Neural cell (in vitro differentiated cells): ENCODE results near the gene MAPK7. TPM values are rescaled to one million over a fixed set of nuclear protein-coding genes. Genes with fewer than 3 reads are reported as not detected.

Source experiments
- H2AFZ ChIP-seq: fragments of 200-600, 300-800 bp; sonication (generic), shearing (Covaris generic); 2 replicates; pipeline ENCODE4 v1.6.0; 2014; ENCODE audit warnings: low read depth, mild to moderate bottlenecking, antibody characterized with exemption, low read length, moderate library complexity
- H3F3A ChIP-seq: fragments of 200-600 bp; shearing (Covaris generic); 2 replicates; pipeline ENCODE4 v1.6.1; 2016; ENCODE audit warnings: mild to moderate bottlenecking, moderate library complexity, mixed read lengths, antibody characterized with exemption, low read length; ENCODE audit not compliant: insufficient read depth, poor library complexity, severe bottlenecking
- H3K27ac ChIP-seq: fragments of 200-600, 300-800 bp; sonication (generic), shearing (Covaris generic); 2 replicates; pipeline ENCODE4 v1.5.1; 2014; ENCODE audit warnings: mild to moderate bottlenecking, low read length, moderate library complexity
- H3K27me3 ChIP-seq: fragments of 300-800, 200-600 bp; sonication (generic), shearing (Covaris generic); 2 replicates; pipeline ENCODE4 v1.6.0; 2014; ENCODE audit warnings: mild to moderate bottlenecking, low read depth, low read length, moderate library complexity; ENCODE audit not compliant: insufficient read depth
- H3K36me3 ChIP-seq: fragments of 300-800, 200-600 bp; sonication (generic), shearing (Covaris generic); 2 replicates; pipeline ENCODE4 v1.5.1; 2014; ENCODE audit warnings: mild to moderate bottlenecking, antibody characterized with exemption, low read length, moderate library complexity; ENCODE audit not compliant: insufficient read depth
- H3K4me2 ChIP-seq: fragments of 300-800, 200-600 bp; sonication (generic), shearing (Covaris generic); 2 replicates; pipeline ENCODE4 v1.6.0; 2014; ENCODE audit warnings: mild to moderate bottlenecking, low read length
- H3K4me3 ChIP-seq: fragments of 300-800, 200-600 bp; sonication (generic), shearing (Covaris generic); 2 replicates; pipeline ENCODE4 v1.5.1; 2014; ENCODE audit warnings: mild to moderate bottlenecking, low read length, moderate library complexity
- H3K79me2 ChIP-seq: fragments of 200-600 bp; shearing (Covaris generic); replicated peaks from 2 replicates; pipeline ENCODE4 v1.6.0; 2014; ENCODE audit warnings: mild to moderate bottlenecking, low read length, moderate library complexity; ENCODE audit not compliant: insufficient read depth
- H3K9ac ChIP-seq: fragments of 300-800, 200-600 bp; sonication (generic), shearing (Covaris generic); 2 replicates; pipeline ENCODE4 v1.6.1; 2016; ENCODE audit warnings: mild to moderate bottlenecking, low read length, mixed read lengths
- H3K9me2 ChIP-seq: fragments of 200-600 bp; shearing (Covaris generic); 2 replicates; pipeline ENCODE4 v1.6.1; 2016; ENCODE audit warnings: mild to moderate bottlenecking, low read length, mixed read lengths; ENCODE audit not compliant: insufficient read depth
- H3K9me3 ChIP-seq: fragments of 200-600, 300-800 bp; sonication (generic), shearing (Covaris generic); 2 replicates; pipeline ENCODE4 v1.6.1; 2016; ENCODE audit warnings: mild to moderate bottlenecking, mixed run types, low read length, moderate library complexity, mixed read lengths
- H4K20me1 ChIP-seq: fragments of 200-600 bp; shearing (Covaris generic); 2 replicates; pipeline ENCODE4 v1.6.1; 2016; ENCODE audit warnings: mild to moderate bottlenecking, mixed run types; ENCODE audit not compliant: insufficient read depth
- EP300 ChIP-seq: fragments of 450-650 bp; conservative IDR thresholded peaks from 2 replicates; pipeline ENCODE4 v1.6.1; 2014; ENCODE audit warnings: antibody characterized with exemption, mild to moderate bottlenecking, moderate library complexity; ENCODE audit not compliant: poor library complexity, severe bottlenecking
- EZH2 ChIP-seq: fragments of 200-600, 300-800 bp; shearing (Covaris generic), sonication (generic); IDR thresholded peaks from 2 replicates; pipeline ENCODE4 v1.6.1; 2014; ENCODE audit warnings: antibody characterized with exemption, low read length, borderline replicate concordance, mild to moderate bottlenecking; ENCODE audit not compliant: insufficient read depth, poor library complexity, severe bottlenecking
- MXI1 ChIP-seq: fragments of 450-650 bp; conservative IDR thresholded peaks from 2 replicates; pipeline ENCODE4 v1.6.1; 2014; ENCODE audit warnings: antibody characterized with exemption, mild to moderate bottlenecking; ENCODE audit not compliant: poor library complexity, severe bottlenecking
- POLR2AphosphoS5 ChIP-seq: IDR thresholded peaks from 2 replicates; pipeline ENCODE4 v1.6.1; 2012
- RAD21 ChIP-seq: fragments of 450-650 bp; conservative IDR thresholded peaks from 2 replicates; pipeline ENCODE4 v1.6.1; 2014; ENCODE audit warnings: antibody characterized with exemption, mild to moderate bottlenecking, moderate library complexity
- SMC3 ChIP-seq: fragments of 450-650 bp; conservative IDR thresholded peaks from 2 replicates; pipeline ENCODE4 v1.6.1; 2014; ENCODE audit warnings: antibody characterized with exemption, mild to moderate bottlenecking, moderate library complexity; ENCODE audit not compliant: poor library complexity
- TAF1 ChIP-seq: IDR thresholded peaks from 2 replicates; pipeline ENCODE4 v1.6.1; 2012; ENCODE audit warnings: low read depth
- polyA plus RNA-seq: library from polyadenylated mRNA; depleted of rRNA; stranded (reverse); fragments of >200 nt; gene quantifications from 2 replicates; pipeline ENCODE4 v1.2.3, GENCODE V29; 2014
- TF ChIP-seq, protein P1 (sequence below): IDR thresholded peaks from 2 replicates; pipeline ENCODE4 v1.6.1; 2012; ENCODE audit warnings: borderline replicate concordance
- TF ChIP-seq, protein P2 (sequence below): fragments of 450-650 bp; IDR thresholded peaks from 2 replicates; pipeline ENCODE4 v1.5.1; 2014; ENCODE audit warnings: antibody characterized with exemption, mild to moderate bottlenecking, moderate library complexity; ENCODE audit not compliant: poor library complexity, severe bottlenecking

The MAPK7 gene
- polyA plus RNA-seq, 1 donor from 2014 or later: 18.8 TPM

DNA sequence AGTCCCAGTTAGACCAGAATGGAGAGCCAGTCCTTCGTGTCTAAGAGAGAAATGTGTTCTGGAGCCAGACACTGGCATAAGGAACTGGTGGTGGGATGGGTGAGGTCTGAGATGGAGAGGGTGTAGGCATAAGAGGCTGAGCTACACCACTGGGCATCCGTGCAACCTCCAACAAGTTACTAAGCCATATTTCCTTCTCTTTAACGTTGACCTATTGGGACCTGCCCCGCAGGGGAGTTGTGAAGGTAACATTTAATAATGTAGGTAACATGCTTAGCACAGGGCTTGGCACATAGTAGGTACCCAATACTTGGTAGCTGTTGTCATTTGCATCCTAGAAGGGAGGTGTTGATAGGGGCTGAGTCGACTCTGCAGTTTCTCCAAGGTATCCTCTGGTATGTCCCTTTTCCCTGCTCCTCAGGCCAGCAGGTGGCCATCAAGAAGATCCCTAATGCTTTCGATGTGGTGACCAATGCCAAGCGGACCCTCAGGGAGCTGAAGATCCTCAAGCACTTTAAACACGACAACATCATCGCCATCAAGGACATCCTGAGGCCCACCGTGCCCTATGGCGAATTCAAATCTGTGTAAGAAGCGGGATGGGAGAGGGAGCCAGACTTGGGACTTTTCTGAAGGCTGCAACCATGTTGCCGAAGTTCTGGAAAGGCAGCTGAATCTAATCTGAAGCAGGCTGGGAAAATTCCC, 1.2 kb downstream of the MAPK7 start:
- Histone ChIP-seq H3K4me2 (peak overlapping the region; percentile 86), H3F3A (no peaks in the 10 kb centered on the region), H3K9me3 (no peaks in the 10 kb centered on the region), H3K27me3 (no peaks in the 10 kb centered on the region), H3K79me2 (peaks cover 19% of the 10 kb centered on the region), H3K36me3 (peaks cover 5% of the 10 kb centered on the region), H3K4me3 (peak overlapping the region; percentile 80), H3K9ac (peak overlapping the region; percentile 77), H2AFZ (no peak overlapping the region), H4K20me1 (no peaks in the 10 kb centered on the region), H3K9me2 (no peaks in the 10 kb centered on the region), H3K27ac (peak overlapping the region; percentile 81)
- no peak for TF ChIP-seq RAD21
- no peak for TF ChIP-seq POLR2AphosphoS5
- TF ChIP-seq SMC3: no peak
- TF ChIP-seq, protein P1, sequence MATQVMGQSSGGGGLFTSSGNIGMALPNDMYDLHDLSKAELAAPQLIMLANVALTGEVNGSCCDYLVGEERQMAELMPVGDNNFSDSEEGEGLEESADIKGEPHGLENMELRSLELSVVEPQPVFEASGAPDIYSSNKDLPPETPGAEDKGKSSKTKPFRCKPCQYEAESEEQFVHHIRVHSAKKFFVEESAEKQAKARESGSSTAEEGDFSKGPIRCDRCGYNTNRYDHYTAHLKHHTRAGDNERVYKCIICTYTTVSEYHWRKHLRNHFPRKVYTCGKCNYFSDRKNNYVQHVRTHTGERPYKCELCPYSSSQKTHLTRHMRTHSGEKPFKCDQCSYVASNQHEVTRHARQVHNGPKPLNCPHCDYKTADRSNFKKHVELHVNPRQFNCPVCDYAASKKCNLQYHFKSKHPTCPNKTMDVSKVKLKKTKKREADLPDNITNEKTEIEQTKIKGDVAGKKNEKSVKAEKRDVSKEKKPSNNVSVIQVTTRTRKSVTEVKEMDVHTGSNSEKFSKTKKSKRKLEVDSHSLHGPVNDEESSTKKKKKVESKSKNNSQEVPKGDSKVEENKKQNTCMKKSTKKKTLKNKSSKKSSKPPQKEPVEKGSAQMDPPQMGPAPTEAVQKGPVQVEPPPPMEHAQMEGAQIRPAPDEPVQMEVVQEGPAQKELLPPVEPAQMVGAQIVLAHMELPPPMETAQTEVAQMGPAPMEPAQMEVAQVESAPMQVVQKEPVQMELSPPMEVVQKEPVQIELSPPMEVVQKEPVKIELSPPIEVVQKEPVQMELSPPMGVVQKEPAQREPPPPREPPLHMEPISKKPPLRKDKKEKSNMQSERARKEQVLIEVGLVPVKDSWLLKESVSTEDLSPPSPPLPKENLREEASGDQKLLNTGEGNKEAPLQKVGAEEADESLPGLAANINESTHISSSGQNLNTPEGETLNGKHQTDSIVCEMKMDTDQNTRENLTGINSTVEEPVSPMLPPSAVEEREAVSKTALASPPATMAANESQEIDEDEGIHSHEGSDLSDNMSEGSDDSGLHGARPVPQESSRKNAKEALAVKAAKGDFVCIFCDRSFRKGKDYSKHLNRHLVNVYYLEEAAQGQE: no peak
- no peak for TF ChIP-seq MXI1
- no peak for TF ChIP-seq EZH2
- no peak for TF ChIP-seq TAF1
- TF ChIP-seq EP300: no peak
- TF ChIP-seq, protein P2, sequence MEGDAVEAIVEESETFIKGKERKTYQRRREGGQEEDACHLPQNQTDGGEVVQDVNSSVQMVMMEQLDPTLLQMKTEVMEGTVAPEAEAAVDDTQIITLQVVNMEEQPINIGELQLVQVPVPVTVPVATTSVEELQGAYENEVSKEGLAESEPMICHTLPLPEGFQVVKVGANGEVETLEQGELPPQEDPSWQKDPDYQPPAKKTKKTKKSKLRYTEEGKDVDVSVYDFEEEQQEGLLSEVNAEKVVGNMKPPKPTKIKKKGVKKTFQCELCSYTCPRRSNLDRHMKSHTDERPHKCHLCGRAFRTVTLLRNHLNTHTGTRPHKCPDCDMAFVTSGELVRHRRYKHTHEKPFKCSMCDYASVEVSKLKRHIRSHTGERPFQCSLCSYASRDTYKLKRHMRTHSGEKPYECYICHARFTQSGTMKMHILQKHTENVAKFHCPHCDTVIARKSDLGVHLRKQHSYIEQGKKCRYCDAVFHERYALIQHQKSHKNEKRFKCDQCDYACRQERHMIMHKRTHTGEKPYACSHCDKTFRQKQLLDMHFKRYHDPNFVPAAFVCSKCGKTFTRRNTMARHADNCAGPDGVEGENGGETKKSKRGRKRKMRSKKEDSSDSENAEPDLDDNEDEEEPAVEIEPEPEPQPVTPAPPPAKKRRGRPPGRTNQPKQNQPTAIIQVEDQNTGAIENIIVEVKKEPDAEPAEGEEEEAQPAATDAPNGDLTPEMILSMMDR: no peak

- no peaks in the 10 kb centered on the region for H4K20me1 ChIP-seq
- no peak overlapping the region for H3K4me3 ChIP-seq
- no peak overlapping the region for H3K9ac ChIP-seq
- no peaks in the 10 kb centered on the region for H3F3A ChIP-seq
- H3K9me2 ChIP-seq: no peaks in the 10 kb centered on the region
- no peak overlapping the region for H3K4me2 ChIP-seq
- H2AFZ ChIP-seq: no peak overlapping the region
- peaks cover 19% of the 10 kb centered on the region for H3K79me2 ChIP-seq
- H3K27ac ChIP-seq: no peak overlapping the region
- H3K27me3 ChIP-seq: no peaks in the 10 kb centered on the region
- H3K9me3 ChIP-seq: no peaks in the 10 kb centered on the region
- no peak for TF ChIP-seq MXI1
- no peak for TF ChIP-seq POLR2AphosphoS5
- no peak for TF ChIP-seq SMC3
- TF ChIP-seq, protein P1: no peak
- TF ChIP-seq, protein P2: no peak
- no peak for TF ChIP-seq EP300
- TF ChIP-seq EZH2: no peak
- TF ChIP-seq TAF1: no peak
- no peak for TF ChIP-seq RAD21
- H3K36me3 ChIP-seq: peaks cover 5% of the 10 kb centered on the region
These were observed 2.4 kb downstream of the MAPK7 start for GRCh38 chr17:19380481-19381301.
